NT2/D1 (cell line): ENCODE data around the gene AVPR2.

ENCODE experiments used
- SUZ12 ChIP-seq: IDR thresholded peaks from 2 replicates; pipeline ENCODE4 v1.6.1; 2011; ENCODE audit not compliant: insufficient read length, insufficient read depth; ENCODE audit errors: extremely low read depth
- YY1 ChIP-seq: IDR thresholded peaks from 2 replicates; pipeline ENCODE4 v1.6.1; 2011; ENCODE audit not compliant: insufficient read length, insufficient read depth

DNA sequence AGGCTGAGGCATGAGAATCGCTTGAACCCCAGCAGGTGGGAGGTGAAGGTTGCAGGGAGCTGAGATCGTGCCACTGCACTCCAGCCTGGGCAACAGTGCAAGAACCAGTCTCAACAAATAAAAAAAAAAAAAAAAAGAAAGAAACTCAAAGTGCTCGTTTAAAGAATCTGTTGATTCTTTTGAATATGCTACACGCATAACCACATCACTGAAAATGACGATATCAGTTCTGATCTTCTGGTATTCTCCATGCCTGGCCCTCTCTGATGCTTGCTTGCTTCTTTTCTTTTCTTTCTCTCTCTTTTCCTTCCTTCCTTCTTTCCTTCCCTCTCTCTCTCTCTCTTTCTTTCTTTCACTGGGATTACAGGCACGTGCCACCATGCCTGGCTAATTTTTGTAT, 7.3 kb downstream of the AVPR2 start:
- no peak for TF ChIP-seq YY1
- no peak for TF ChIP-seq SUZ12
